Bronchial epithelial cell (primary cell): ENCODE data around the gene AFDN. TPM values are rescaled to one million over a fixed set of nuclear protein-coding genes. Genes with fewer than 3 reads are reported as not detected.

Source experiments
- DNase-seq: peaks from one replicate; pipeline ENCODE4 v3.0.0-alpha.2; 2010; ENCODE audit warnings: low read depth
- FAIRE-seq: peaks from 2 replicates; lab custom pipeline; 2011; peaks lifted over from hg19 to GRCh38; lab: Jason Lieb, UNC
- H3K27me3 ChIP-seq: 2 replicates; pipeline ENCODE4 v1.5.1; 2011; ENCODE audit warnings: low read length; ENCODE audit not compliant: control insufficient read depth, insufficient read depth
- H3K36me3 ChIP-seq: 2 replicates; pipeline ENCODE4 v1.5.1; 2011; ENCODE audit warnings: low read length; ENCODE audit not compliant: control insufficient read depth, insufficient read depth
- H3K4me3 ChIP-seq: 2 replicates; pipeline ENCODE4 v1.5.1; 2011; ENCODE audit warnings: mild to moderate bottlenecking, low read depth, low read length, control low read depth
- total RNA-seq: library from RNA; depleted of rRNA; stranded (reverse); fragments of >200 nt; gene quantifications from 2 replicates; pipeline ENCODE4 v1.2.1, GENCODE V29; 2014
- TF ChIP-seq, protein P1 (sequence below): IDR thresholded peaks from 2 replicates; pipeline ENCODE4 v1.5.1; 2011; ENCODE audit warnings: mild to moderate bottlenecking, moderate library complexity, low read length, control low read depth, inconsistent platforms; ENCODE audit not compliant: insufficient read depth, severe bottlenecking

Gene AFDN
- total RNA-seq, 1 donor from 2014 or later = 146 TPM

DNA sequence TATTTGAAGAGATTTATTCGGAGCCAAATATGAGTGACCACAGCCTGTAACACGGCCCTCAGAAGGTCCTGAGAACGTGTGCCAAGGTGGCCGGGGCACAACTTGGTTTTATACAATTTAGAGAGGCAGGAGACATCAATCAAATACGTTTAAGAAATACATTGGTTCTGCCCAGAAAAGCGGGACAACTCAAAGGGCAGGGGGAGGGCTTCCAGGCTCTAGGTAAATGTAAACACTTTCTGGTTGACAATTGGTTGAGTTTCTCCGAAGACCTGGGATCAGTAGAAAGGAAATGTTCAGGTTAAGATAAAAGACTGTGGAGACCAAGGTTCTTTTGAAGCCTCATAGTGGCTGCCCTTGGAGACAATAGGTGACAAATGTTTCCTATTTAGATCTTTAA is 151.9 kb downstream of the AFDN start:
- TF ChIP-seq, protein P1, sequence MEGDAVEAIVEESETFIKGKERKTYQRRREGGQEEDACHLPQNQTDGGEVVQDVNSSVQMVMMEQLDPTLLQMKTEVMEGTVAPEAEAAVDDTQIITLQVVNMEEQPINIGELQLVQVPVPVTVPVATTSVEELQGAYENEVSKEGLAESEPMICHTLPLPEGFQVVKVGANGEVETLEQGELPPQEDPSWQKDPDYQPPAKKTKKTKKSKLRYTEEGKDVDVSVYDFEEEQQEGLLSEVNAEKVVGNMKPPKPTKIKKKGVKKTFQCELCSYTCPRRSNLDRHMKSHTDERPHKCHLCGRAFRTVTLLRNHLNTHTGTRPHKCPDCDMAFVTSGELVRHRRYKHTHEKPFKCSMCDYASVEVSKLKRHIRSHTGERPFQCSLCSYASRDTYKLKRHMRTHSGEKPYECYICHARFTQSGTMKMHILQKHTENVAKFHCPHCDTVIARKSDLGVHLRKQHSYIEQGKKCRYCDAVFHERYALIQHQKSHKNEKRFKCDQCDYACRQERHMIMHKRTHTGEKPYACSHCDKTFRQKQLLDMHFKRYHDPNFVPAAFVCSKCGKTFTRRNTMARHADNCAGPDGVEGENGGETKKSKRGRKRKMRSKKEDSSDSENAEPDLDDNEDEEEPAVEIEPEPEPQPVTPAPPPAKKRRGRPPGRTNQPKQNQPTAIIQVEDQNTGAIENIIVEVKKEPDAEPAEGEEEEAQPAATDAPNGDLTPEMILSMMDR = no peak
- Histone ChIP-seq H3K36me3 (no peaks in the 10 kb centered on the region), H3K27me3 (no peaks in the 10 kb centered on the region), H3K4me3 (no peak overlapping the region)
- no peak for DNase-seq
- FAIRE-seq = no peak

DNA sequence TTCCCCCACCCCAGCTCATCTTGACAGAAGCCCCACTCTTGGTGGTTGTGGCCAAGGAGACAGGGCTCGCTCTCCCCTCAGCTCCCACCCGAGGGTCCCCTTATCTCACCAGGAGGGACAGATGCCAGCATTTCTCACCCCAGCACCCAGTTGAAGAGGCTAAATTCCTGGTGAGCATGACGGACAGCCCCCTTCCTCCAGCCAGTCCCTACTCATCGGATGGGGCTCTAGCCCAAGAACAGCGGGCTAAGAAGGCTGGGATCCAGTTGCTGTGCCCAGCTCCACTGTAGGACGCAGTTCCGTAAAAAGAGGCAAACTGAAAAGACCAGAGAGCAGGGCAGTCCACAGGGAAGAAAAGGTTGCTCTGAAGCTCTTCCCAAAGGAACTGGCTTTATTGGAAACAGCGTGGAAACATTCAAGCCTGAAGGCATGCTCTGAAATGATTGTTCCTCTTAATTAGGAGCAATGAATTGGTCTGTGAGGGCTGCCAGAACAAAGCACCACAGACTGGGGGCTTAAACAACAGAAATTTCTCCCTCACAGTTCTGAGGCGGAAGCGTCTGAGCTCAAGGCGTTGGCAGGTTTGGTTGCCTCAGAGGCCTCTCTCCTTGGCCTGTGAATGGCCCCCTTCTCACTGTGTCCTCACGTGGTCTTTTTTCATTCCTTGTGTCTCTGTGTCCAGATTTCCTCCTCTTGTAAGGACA is 152.9 kb downstream of the AFDN start:
- TF ChIP-seq, protein P1 = no peak
- Histone ChIP-seq H3K36me3 (no peaks in the 10 kb centered on the region), H3K27me3 (peaks cover 2% of the 10 kb centered on the region), H3K4me3 (no peak overlapping the region)
- no peak for DNase-seq
- no peak for FAIRE-seq

- Histone ChIP-seq H3K27me3 (peaks cover 2% of the 10 kb centered on the region), H3K36me3 (no peaks in the 10 kb centered on the region), H3K4me3 (no peak overlapping the region)
- FAIRE-seq = no peak
- DNase-seq = no peak
- TF ChIP-seq, protein P1 = no peak
Observed at GRCh38 chr6:167980911-167981580, 154.3 kb downstream of the AFDN start.

GRCh38 chr6:167981916-167982462 is 155.3 kb downstream of the AFDN start:
- Histone ChIP-seq H3K36me3 (no peaks in the 10 kb centered on the region), H3K4me3 (no peak overlapping the region), H3K27me3 (peaks cover 2% of the 10 kb centered on the region)
- DNase-seq (no peak), FAIRE-seq (no peak)
- TF ChIP-seq, protein P1 = no peak

DNA sequence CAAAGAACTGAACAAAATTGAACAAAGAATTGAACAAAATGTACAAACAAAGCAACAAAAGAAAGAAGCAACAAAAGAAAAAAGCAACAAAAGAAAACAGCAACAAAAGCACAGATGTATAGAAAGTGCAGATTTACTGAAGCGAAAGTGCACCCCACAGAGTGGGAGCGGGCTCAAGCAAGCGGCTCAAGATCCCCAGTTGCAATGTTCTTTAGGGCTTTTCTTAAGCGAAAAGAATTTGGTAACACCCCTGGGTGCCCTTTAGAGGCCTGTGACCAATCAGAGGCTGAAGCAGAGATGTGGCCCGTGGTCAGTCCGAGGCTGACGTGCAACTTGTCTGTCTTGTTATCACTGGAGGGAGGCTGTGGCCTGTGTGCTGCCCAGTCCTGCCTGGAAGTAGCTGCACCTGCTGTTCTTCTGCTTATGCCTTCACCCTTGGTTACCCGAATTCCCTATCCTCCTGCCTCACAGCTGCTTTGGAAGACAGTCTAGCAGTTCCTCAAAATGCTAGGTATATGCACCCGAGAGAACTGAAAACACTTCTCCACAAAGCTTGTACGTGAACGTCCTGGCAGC is 157.5 kb downstream of the AFDN start:
- H3K27me3 ChIP-seq = peaks cover 2% of the 10 kb centered on the region
- TF ChIP-seq, protein P1 = no peak
- DNase-seq (no peak), FAIRE-seq (no peak)
- H3K36me3 ChIP-seq = no peaks in the 10 kb centered on the region
- no peak overlapping the region for H3K4me3 ChIP-seq
